A673 (cell line): Measurements from ENCODE around the gene NASP.

Source experiments
- CTCF ChIP-seq: fragments of 300-800, 200-600 bp; sonication (generic); conservative IDR thresholded peaks from 2 replicates; pipeline ENCODE4 v1.5.1; 2017; ENCODE audit warnings: low read depth, mild to moderate bottlenecking, antibody characterized with exemption, low read length, moderate library complexity, mixed read lengths
- EZH2 ChIP-seq: fragments of 200-600 bp; sonication (generic); IDR thresholded peaks from 2 replicates; pipeline ENCODE4 v1.6.1; 2017; ENCODE audit warnings: borderline replicate concordance, low read depth, mild to moderate bottlenecking, mixed read lengths, antibody characterized with exemption, low read length; ENCODE audit not compliant: poor library complexity, severe bottlenecking

GRCh38 chr1:45607404-45608074 lies 23.7 kb downstream of the NASP start:
- TF ChIP-seq CTCF (no peak), EZH2 (no peak)
